Measurements from ENCODE around the gene KCMF1. TPM values are rescaled to one million over a fixed set of nuclear protein-coding genes. Genes with fewer than 3 reads are reported as not detected.
A peak's percentile ranks its signal among the peaks of the same experiment; 100 is the strongest.

The KCMF1 gene
- total and polyA plus RNA-seq, 2 of the 13 experiments (the other 11 are each of a cell fraction or from before 2014, with no cell fraction given): 62.1 to 116 TPM

- TF ChIP-seq ZNF660 (CRISPR knock-in tag; IDR thresholded peaks at IDR 0.05; ENCODE audit: borderline replicate concordance, low read depth): no peak
- peak; percentile 26; the same call in 1 of the 2 replicates for TF ChIP-seq ISX (CRISPR knock-in tag; conservative IDR thresholded peaks at IDR 0.05)
- peak; percentile 56; the same call in 1 of the 2 replicates for TF ChIP-seq SALL2 (CRISPR knock-in tag; IDR thresholded peaks at IDR 0.05)
- TF ChIP-seq ZNF274 (CRISPR knock-in tag; IDR thresholded peaks at IDR 0.05): 0 out of 2 replicates have a peak, but pooled peaks have one; percentile 38
- TF ChIP-seq ZNF225 (CRISPR knock-in tag; IDR thresholded peaks at IDR 0.05): peak; percentile 73; the same call in 1 of the 2 replicates
- TF ChIP-seq MAFG (CRISPR knock-in tag; IDR thresholded peaks at IDR 0.05): no peak
- TF ChIP-seq, protein P1, sequence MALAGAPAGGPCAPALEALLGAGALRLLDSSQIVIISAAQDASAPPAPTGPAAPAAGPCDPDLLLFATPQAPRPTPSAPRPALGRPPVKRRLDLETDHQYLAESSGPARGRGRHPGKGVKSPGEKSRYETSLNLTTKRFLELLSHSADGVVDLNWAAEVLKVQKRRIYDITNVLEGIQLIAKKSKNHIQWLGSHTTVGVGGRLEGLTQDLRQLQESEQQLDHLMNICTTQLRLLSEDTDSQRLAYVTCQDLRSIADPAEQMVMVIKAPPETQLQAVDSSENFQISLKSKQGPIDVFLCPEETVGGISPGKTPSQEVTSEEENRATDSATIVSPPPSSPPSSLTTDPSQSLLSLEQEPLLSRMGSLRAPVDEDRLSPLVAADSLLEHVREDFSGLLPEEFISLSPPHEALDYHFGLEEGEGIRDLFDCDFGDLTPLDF (CRISPR knock-in tag; IDR thresholded peaks at IDR 0.05): peak; percentile 41; the same call in 1 of the 2 replicates
- no peak; the same call in 1 of the 2 replicates for TF ChIP-seq ZNF766 (CRISPR knock-in tag; IDR thresholded peaks at IDR 0.05; ENCODE audit: borderline replicate concordance)
- TF ChIP-seq ZSCAN20 (CRISPR knock-in tag; IDR thresholded peaks at IDR 0.05; ENCODE audit: borderline replicate concordance): peak; percentile 80; the same call in 1 of the 2 replicates
- peak; percentile 68; the same call in 1 of the 2 replicates for TF ChIP-seq KDM2A (CRISPR knock-in tag; IDR thresholded peaks at IDR 0.05; ENCODE audit: borderline replicate concordance, low read depth)
- TF ChIP-seq LBX2 (CRISPR knock-in tag; IDR thresholded peaks at IDR 0.05; ENCODE audit: borderline replicate concordance): 0 out of 2 replicates have a peak, but pooled peaks have one; percentile 29
- TF ChIP-seq ASH2L (IDR thresholded peaks at IDR 0.05; ENCODE audit: insufficient read length, low read depth, low read length): peak; percentile 79
- peak; percentile 67; the same call in 1 of the 2 replicates for TF ChIP-seq GABPB1 (CRISPR knock-in tag; IDR thresholded peaks at IDR 0.05)
- TF ChIP-seq ZNF839 (CRISPR knock-in tag; IDR thresholded peaks at IDR 0.05; ENCODE audit: borderline replicate concordance): 0 out of 2 replicates have a peak, but pooled peaks have one; percentile 39
- TF ChIP-seq ZNF33A (CRISPR knock-in tag; IDR thresholded peaks at IDR 0.05; ENCODE audit: borderline replicate concordance): peak; percentile 3; the same call in 1 of the 2 replicates
- no peak for TF ChIP-seq RFX5 (IDR thresholded peaks at IDR 0.05; ENCODE audit: low read depth, low read length)
- no peak for TF ChIP-seq DPF2 (CRISPR knock-in tag; IDR thresholded peaks at IDR 0.05; ENCODE audit: borderline replicate concordance, low read depth)
- TF ChIP-seq SIN3A (IDR thresholded peaks at IDR 0.05; ENCODE audit: borderline replicate concordance, low read depth, low read length): peak; percentile 70; the same call in 1 of the 2 replicates
- no peak for TF ChIP-seq CHD2 (IDR thresholded peaks at IDR 0.05; ENCODE audit: low read depth, low read length)
- TF ChIP-seq MTA1 (CRISPR knock-in tag; IDR thresholded peaks at IDR 0.05; ENCODE audit: borderline replicate concordance): peak; percentile 28; the same call in 1 of the 2 replicates
- peak; percentile 72; the same call in 1 of the 2 replicates for TF ChIP-seq KMT2A (CRISPR knock-in tag; IDR thresholded peaks at IDR 0.05)
- TF ChIP-seq RCOR2 (CRISPR knock-in tag; IDR thresholded peaks at IDR 0.05): no peak
- peak; percentile 34; the same call in 1 of the 2 replicates for TF ChIP-seq HNF1B (CRISPR knock-in tag; IDR thresholded peaks at IDR 0.05)
- TF ChIP-seq ZNF547 (CRISPR knock-in tag; IDR thresholded peaks at IDR 0.05): peak; percentile 42; the same call in 1 of the 2 replicates
- TF ChIP-seq ZFY (CRISPR knock-in tag; IDR thresholded peaks at IDR 0.05): peak; percentile 95
Observed at GRCh38 chr2:84970210-84970867, 622 bp upstream of the KCMF1 start (continued).
